Caco-2 (cell line): ENCODE data around the gene CCDC77. TPM values are rescaled to one million over a fixed set of nuclear protein-coding genes. Genes with fewer than 3 reads are reported as not detected.

Experiments used
- BruUV-seq: library from RNA; stranded (reverse); fragments of 400-500 nt; replicated peaks from 2 replicates; lab custom pipeline; 2021; lab: Mats Ljungman, UMichigan
- CTCF ChIA-PET: fragments of 300-600 bp; sonication (Branson Sonifier 250); formaldehyde crosslinking; loops from one replicate; lab custom pipeline; 2022; ENCODE audit warnings: antibody characterized with exemption; lab: Charles Lee
- POLR2A ChIA-PET: fragments of 300-600 bp; sonication (Branson Sonifier 250); formaldehyde crosslinking; loops from one replicate; lab custom pipeline; 2022; ENCODE audit warnings: antibody characterized with exemption; lab: Charles Lee
- DNase-seq, 2 experiments: peaks; one replicate each; pipeline versions ENCODE4 v3.0.0 to v3.0.0-alpha.2; 2020 to 2022
- H3K27me3 ChIP-seq: replicated peaks from 2 replicates; pipeline ENCODE4 v1.6.0; 2011; ENCODE audit warnings: low read length; ENCODE audit not compliant: control insufficient read depth, insufficient read depth
- H3K36me3 ChIP-seq: 2 replicates; pipeline ENCODE4 v1.5.1; 2011; ENCODE audit warnings: low read length; ENCODE audit not compliant: control insufficient read depth, insufficient read depth
- H3K4me1 ChIP-seq: fragments of 250-450 bp; sonication (Bioruptor Pico); 2 replicates; pipeline ENCODE4 v1.5.1; 2020; ENCODE audit warnings: mild to moderate bottlenecking
- H3K4me3 ChIP-seq: 2 replicates; pipeline ENCODE4 v1.5.1; 2011; ENCODE audit warnings: low read depth, mild to moderate bottlenecking, control low read depth, low read length
- H3K9me3 ChIP-seq: fragments of 250-450 bp; sonication (Bioruptor Pico); 2 replicates; pipeline ENCODE4 v1.5.1; 2020; ENCODE audit warnings: mild to moderate bottlenecking, moderate library complexity
- H3K27ac Mint-ChIP-seq: one replicate; pipeline ENCODE4 v1.8.0; 2022; ENCODE audit warnings: mixed read lengths; ENCODE audit not compliant: unreplicated experiment
- H3K27me3 Mint-ChIP-seq: one replicate; pipeline ENCODE4 v1.8.0; 2022; ENCODE audit warnings: mixed read lengths; ENCODE audit not compliant: insufficient read depth, unreplicated experiment
- H3K36me3 Mint-ChIP-seq: one replicate; pipeline ENCODE4 v1.8.0; 2022; ENCODE audit warnings: mild to moderate bottlenecking, mixed read lengths; ENCODE audit not compliant: insufficient read depth, unreplicated experiment
- H3K4me1 Mint-ChIP-seq: one replicate; pipeline ENCODE4 v1.8.0; 2022; ENCODE audit warnings: low read depth, mixed read lengths; ENCODE audit not compliant: unreplicated experiment
- H3K4me3 Mint-ChIP-seq: one replicate; pipeline ENCODE4 v1.8.0; 2022; ENCODE audit warnings: mild to moderate bottlenecking, moderate library complexity, mixed read lengths; ENCODE audit not compliant: unreplicated experiment
- H3K9me3 Mint-ChIP-seq: one replicate; pipeline ENCODE4 v1.8.0; 2022; ENCODE audit warnings: mixed read lengths; ENCODE audit not compliant: unreplicated experiment
- CTCF ChIP-seq, 2 experiments: fragments of 200-600 bp in 1 of 2; IDR thresholded peaks; 1 replicate in 1 of 2; 2 replicates in 1 of 2; pipeline versions ENCODE4 v1.5.1 to v1.8.0; 2011 to 2022; ENCODE audit warnings: antibody characterized with exemption in 1 of 2, control low read depth in 1 of 2, inconsistent platforms in 1 of 2, low read depth in 1 of 2, low read length in 1 of 2, mild to moderate bottlenecking in 1 of 2, moderate library complexity in 1 of 2; ENCODE audit not compliant: insufficient read depth in 1 of 2, severe bottlenecking in 1 of 2, unreplicated experiment in 1 of 2
- intact Hi-C: fragments of 100-400 bp; cut with micrococcal nuclease; formaldehyde crosslinking; loops from one replicate; pipeline ENCODE4 v1.10.0; 2022; ENCODE audit not compliant: unreplicated experiment
- total RNA-seq: library from RNA; stranded (reverse); gene quantifications from 2 replicates; pipeline ENCODE4 v1.2.3, GENCODE V29; 2022

CCDC77 gene
- total RNA-seq, 1 experiment from 2014 or later = 33.0 TPM

- no peaks in the 10 kb centered on the region for H3K36me3 ChIP-seq
- Mint-ChIP-seq H3K27me3 (no peaks in the 10 kb centered on the region), H3K4me1 (peaks cover 11% of the 10 kb centered on the region), H3K27ac (no peak overlapping the region), H3K4me3 (no peak overlapping the region), H3K9me3 (no peaks in the 10 kb centered on the region), H3K36me3 (no peaks in the 10 kb centered on the region)
- ChIA-PET POLR2A (interaction anchor here (0.5 to 1.0 kb wide), 3 partner anchors 23 to 160 kb away, joined by 3 to 4 read pairs (median 3); partner anchors contain the start of gene KDM5A), CTCF (interaction anchor here (0.6 to 2.0 kb wide), 15 partner anchors 9 to 126 kb away, joined by 3 to 13 read pairs (median 3); partner anchors contain the start of gene CCDC77)
- intact Hi-C loops = loop anchor here (2.0 kb wide), 1 partner anchor 52 kb away; no protein-coding TSS in a partner anchor
- TF ChIP-seq CTCF (IDR thresholded peaks at IDR 0.05; ENCODE audit: insufficient read depth in 1 of 2, low read depth in 1 of 2, low read length in 1 of 2, severe bottlenecking in 1 of 2, unreplicated experiment in 1 of 2) = no peak
- H3K4me1 ChIP-seq = peaks cover 15% of the 10 kb centered on the region
- H3K9me3 ChIP-seq = no peaks in the 10 kb centered on the region
- peak; percentile 70 to 72 for DNase-seq
- H3K4me3 ChIP-seq = no peak overlapping the region
- no peaks in the 10 kb centered on the region for H3K27me3 ChIP-seq
- no TSS peak for BruUV-seq
These were observed 49.0 kb downstream of the CCDC77 start for GRCh38 chr12:450438-450837.

- no peak overlapping the region for H3K27ac Mint-ChIP-seq
- Histone ChIP-seq H3K27me3 (no peaks in the 10 kb centered on the region), H3K36me3 (no peaks in the 10 kb centered on the region), H3K4me3 (no peak overlapping the region), H3K9me3 (no peaks in the 10 kb centered on the region), H3K4me1 (peaks cover 15% of the 10 kb centered on the region)
- peaks cover 21% of the 10 kb centered on the region for H3K4me1 Mint-ChIP-seq
- POLR2A ChIA-PET = no interaction called here
- H3K27me3 Mint-ChIP-seq = no peaks in the 10 kb centered on the region
- peak in 1 of 2 experiments; percentile 69 for DNase-seq
- intact Hi-C loops = no loop called here
- BruUV-seq = no TSS peak
- H3K4me3 Mint-ChIP-seq = no peak overlapping the region
- no peaks in the 10 kb centered on the region for H3K36me3 Mint-ChIP-seq
- TF ChIP-seq CTCF (IDR thresholded peaks at IDR 0.05; ENCODE audit: insufficient read depth in 1 of 2, low read depth in 1 of 2, low read length in 1 of 2, severe bottlenecking in 1 of 2, unreplicated experiment in 1 of 2) = peak in 1 of 2 experiments; percentile 38
- no peaks in the 10 kb centered on the region for H3K9me3 Mint-ChIP-seq
- CTCF ChIA-PET = interaction anchor here (0.5 to 1.7 kb wide), 10 partner anchors 10 to 539 kb away, joined by 3 to 9 read pairs (median 4); partner anchors contain the start of gene WNK1
These were observed 51.3 kb downstream of the CCDC77 start for GRCh38 chr12:452667-453210.

GRCh38 chr12:454833-455232 is 53.4 kb downstream of the CCDC77 start:
- no TSS peak for BruUV-seq
- TF ChIP-seq CTCF (IDR thresholded peaks at IDR 0.05; ENCODE audit: insufficient read depth in 1 of 2, low read depth in 1 of 2, low read length in 1 of 2, severe bottlenecking in 1 of 2, unreplicated experiment in 1 of 2) = no peak
- H3K4me3 Mint-ChIP-seq = no peak overlapping the region
- H3K9me3 Mint-ChIP-seq = no peaks in the 10 kb centered on the region
- ChIA-PET POLR2A (no interaction called here), CTCF (interaction anchor here (0.6 to 1.3 kb wide), 7 partner anchors 14 to 121 kb away, joined by 3 to 5 read pairs (median 3); no protein-coding TSS in a partner anchor)
- H3K4me1 ChIP-seq = peaks cover 23% of the 10 kb centered on the region
- no peaks in the 10 kb centered on the region for H3K9me3 ChIP-seq
- intact Hi-C loops = no loop called here
- no peak overlapping the region for H3K27ac Mint-ChIP-seq
- peaks cover 8% of the 10 kb centered on the region for H3K36me3 Mint-ChIP-seq
- no peaks in the 10 kb centered on the region for H3K27me3 ChIP-seq
- peaks cover 21% of the 10 kb centered on the region for H3K4me1 Mint-ChIP-seq
- no peaks in the 10 kb centered on the region for H3K36me3 ChIP-seq
- DNase-seq = no peak
- no peak overlapping the region for H3K4me3 ChIP-seq
- no peaks in the 10 kb centered on the region for H3K27me3 Mint-ChIP-seq
